Stimulated activated naive CD4-positive, alpha-beta T cell treated with Interleukin-2 at 50 U/mL for 16 hours (primary cell): ENCODE results near the gene SIRT1.
"Not testable (repeated sequence)": the region's sequence is repeated elsewhere in the genome, so short reads cannot be mapped to it uniquely, and the experiment has no call there.

Experiments used
- DNase-seq: peaks from one replicate; lab custom pipeline; 2025; lab: John Stamatoyannopoulos, UW

Gene SIRT1

GRCh38 chr10:67877421-67877820 lies 7.0 kb upstream of the SIRT1 start:
- not testable (repeated sequence) for DNase-seq

- no peak for DNase-seq
These were observed 6.3 kb upstream of the SIRT1 start for GRCh38 chr10:67878133-67878532.

- no peak for DNase-seq
These were observed 645 bp upstream of the SIRT1 start for GRCh38 chr10:67883710-67884312.

GRCh38 chr10:67884842-67885670 lies 600 bp downstream of the SIRT1 start:
- peak; percentile 81 for DNase-seq

- DNase-seq, result no peak
These were observed 9.2 kb downstream of the SIRT1 start for GRCh38 chr10:67893637-67894036.

GRCh38 chr10:67903581-67903980 lies 19.1 kb downstream of the SIRT1 start:
- DNase-seq, result no peak

- DNase-seq, result no peak
These were observed 28.0 kb downstream of the SIRT1 start for GRCh38 chr10:67912331-67912946.

GRCh38 chr10:67914777-67915340 lies 30.4 kb downstream of the SIRT1 start:
- DNase-seq, result no peak

- no peak for DNase-seq
These were observed 32.7 kb downstream of the SIRT1 start for GRCh38 chr10:67917169-67917568.

GRCh38 chr10:67917679-67918078 lies 33.2 kb downstream of the SIRT1 start:
- DNase-seq, result no peak

- no peak for DNase-seq
These were observed 36.6 kb downstream of the SIRT1 start for GRCh38 chr10:67921065-67921464.

GRCh38 chr10:67923551-67923950 lies 39.1 kb downstream of the SIRT1 start:
- DNase-seq, result no peak

GRCh38 chr10:67924136-67924535 lies 39.7 kb downstream of the SIRT1 start:
- DNase-seq, result no peak

- DNase-seq, result no peak
These were observed 41.1 kb downstream of the SIRT1 start for GRCh38 chr10:67925449-67926005.

GRCh38 chr10:67926951-67927350 lies 42.5 kb downstream of the SIRT1 start:
- no peak for DNase-seq

- no peak for DNase-seq
These were observed 48.7 kb downstream of the SIRT1 start for GRCh38 chr10:67933199-67933598.

- DNase-seq, result no peak
These were observed 49.9 kb downstream of the SIRT1 start for GRCh38 chr10:67934336-67934735.

GRCh38 chr10:67935223-67935622 lies 50.8 kb downstream of the SIRT1 start:
- no peak for DNase-seq

- no peak for DNase-seq
These were observed 52.0 kb downstream of the SIRT1 start for GRCh38 chr10:67936416-67936815.

- no peak for DNase-seq
These were observed 59.5 kb downstream of the SIRT1 start for GRCh38 chr10:67943917-67944316.

- DNase-seq, result no peak
These were observed 71.2 kb downstream of the SIRT1 start for GRCh38 chr10:67955614-67956013.

GRCh38 chr10:67959839-67960476 lies 75.5 kb downstream of the SIRT1 start:
- DNase-seq, result no peak
